ENCODE measurements around the gene GPR152.
"Not testable (repeated sequence)": the region's sequence is repeated elsewhere in the genome, so short reads cannot be mapped to it uniquely, and the experiment has no call there.

Gene GPR152

DNA sequence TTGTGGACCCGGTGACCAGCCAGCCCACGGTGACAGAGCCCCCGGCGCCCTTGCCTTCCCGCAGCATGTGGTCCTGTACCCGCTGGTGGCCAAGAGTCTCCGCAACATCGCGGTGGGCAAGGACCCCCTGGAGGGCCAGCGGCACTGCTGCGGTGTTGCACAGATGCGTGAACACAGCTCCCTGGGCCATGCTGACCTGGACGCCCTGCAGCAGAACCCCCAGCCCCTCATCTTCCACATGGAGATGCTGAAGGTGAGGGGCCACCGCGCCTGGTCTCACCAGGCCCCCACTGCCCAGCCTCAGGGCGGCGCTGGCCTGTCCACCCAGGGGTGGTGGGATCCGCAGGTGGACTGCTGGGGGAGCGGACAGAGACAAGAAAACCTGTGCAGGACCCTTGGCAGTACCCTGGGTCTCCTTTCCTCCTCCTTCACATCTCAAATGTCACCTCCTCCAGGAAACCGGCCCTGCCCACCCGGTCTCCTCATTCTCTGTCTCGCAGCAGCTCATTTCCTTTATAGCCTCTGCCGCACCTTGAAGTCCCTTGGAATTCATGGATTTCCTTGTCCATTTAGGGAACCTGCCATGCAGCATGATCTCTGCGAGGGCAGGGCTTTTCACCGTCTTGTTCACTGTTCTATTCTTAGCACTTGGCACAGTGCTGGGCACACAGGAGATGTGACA is 36.8 kb upstream of the GPR152 start:
- no peak for DNase-seq (ENCODE audit: low read depth)

DNA sequence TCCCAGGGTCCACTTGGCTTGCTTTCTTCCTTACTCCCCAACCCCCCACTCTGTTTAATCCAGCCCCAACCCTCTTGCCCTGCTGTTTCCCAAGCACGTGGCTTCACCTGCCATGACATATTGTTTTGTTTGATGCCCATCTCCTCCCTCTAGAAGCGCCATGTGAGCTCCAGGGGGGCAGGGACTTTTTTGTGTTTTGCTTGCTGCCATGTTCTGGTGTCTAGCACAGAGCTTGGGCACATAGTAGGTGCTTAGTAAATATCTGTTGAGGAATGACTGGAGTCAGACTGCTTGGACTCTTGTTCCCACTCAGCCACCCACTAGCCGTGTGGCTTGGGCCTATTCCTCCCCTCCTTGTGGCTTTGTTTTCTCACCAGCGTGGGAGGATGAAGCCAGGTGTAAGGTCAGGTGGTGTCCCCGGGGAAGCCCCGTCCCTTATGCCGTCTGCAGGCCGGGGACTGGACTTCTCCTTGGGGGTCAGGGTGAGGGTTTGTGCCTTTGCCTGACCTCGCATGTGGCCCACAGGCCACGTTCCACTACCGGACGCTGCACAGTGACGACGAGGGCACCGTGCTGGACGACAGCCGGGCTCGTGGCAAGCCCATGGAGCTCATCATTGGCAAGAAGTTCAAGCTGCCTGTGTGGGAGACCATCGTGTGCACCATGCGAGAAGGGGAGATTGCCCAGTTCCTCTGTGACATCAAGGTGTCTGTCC is 34.1 kb upstream of the GPR152 start:
- peak; percentile 29 for DNase-seq (ENCODE audit: low read depth)

DNA sequence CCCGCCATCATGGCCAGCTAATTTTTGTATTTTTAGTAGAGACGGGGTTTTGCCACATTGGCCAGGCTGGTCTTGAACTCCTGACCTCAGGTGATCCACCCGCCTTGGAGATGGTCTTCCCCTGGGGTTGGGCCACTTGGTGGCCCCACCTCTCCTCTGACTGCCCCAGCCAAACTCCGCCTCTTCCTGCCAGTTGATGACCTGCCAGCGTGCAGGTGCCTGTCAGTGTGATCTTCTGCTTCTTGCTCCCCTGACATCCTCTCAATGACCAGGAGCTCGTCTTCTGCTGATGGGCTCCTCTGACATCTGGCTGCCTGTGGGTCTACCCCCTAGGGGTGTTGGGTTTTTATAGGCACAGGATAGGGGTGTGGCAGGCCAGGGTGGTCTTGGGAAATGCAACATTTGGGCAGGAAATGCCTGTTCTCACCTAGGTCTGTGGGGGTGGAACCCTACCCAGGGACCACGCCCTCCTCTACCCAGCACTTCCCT is 33.4 kb upstream of the GPR152 start:
- peak; percentile 35 for DNase-seq (ENCODE audit: low read depth)

DNA sequence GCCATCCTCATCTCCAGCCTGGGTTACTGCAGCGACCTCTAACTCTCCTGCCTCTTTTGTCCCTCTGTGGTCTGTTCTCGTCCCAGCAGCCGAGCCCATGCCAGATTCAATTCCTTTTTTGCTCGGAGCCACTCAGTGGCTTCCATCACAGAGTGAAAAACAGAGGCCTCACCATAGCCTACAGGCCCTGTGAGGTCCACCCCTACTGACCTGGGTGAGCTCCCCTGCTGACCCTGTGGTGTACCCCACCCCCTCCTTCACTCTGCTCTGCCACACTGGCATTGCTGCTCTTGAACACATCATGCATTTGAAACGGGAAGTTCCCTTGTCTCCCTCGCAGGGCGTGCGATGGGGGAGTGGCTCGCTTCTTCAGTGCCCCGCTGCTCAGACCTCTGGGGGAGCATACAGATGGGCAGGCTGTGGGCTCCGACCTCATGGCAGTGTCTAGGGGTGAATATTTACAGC is 32.4 kb upstream of the GPR152 start:
- peak; percentile 67 for DNase-seq (ENCODE audit: low read depth)

DNA sequence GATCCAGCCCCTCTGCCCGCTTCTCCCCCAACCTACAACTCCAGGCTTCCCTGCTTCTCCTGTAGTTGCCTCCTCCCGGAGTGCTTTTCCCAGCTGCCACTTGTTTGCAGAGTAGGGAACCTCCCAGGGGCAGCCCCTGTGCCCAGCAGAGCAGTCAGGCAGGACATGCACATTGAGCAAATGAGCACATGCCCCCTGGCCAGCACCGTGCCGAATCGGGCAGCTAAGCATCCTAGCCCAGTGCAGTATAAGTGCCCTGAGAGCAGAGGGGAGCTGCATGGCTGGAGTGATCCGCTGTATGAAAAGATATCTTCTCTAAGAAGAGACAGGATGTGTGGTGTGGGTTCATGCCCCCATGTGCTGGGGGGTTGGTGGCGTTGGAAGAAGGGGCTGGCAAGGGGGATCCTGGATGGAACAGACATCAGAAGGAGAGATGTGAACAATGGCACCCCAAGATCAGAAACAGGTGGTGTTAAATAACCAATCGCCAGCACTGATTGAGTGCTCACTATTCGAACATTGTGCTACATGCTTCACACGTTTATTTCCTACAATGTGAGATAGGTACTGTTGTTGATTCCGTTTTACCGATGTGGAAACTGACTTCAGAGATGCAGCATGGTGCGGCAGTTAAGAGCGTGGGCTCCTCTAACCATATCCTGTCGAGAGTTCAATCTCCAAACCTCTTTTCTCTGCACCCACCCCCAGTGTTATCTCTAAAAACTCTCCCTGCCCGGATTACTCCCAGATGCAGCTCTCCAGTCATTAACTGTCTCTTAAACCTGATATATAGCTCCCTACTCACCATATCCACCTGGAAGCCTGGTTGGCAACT is 31.5 kb upstream of the GPR152 start:
- peak; percentile 30 for DNase-seq (ENCODE audit: low read depth)

DNA sequence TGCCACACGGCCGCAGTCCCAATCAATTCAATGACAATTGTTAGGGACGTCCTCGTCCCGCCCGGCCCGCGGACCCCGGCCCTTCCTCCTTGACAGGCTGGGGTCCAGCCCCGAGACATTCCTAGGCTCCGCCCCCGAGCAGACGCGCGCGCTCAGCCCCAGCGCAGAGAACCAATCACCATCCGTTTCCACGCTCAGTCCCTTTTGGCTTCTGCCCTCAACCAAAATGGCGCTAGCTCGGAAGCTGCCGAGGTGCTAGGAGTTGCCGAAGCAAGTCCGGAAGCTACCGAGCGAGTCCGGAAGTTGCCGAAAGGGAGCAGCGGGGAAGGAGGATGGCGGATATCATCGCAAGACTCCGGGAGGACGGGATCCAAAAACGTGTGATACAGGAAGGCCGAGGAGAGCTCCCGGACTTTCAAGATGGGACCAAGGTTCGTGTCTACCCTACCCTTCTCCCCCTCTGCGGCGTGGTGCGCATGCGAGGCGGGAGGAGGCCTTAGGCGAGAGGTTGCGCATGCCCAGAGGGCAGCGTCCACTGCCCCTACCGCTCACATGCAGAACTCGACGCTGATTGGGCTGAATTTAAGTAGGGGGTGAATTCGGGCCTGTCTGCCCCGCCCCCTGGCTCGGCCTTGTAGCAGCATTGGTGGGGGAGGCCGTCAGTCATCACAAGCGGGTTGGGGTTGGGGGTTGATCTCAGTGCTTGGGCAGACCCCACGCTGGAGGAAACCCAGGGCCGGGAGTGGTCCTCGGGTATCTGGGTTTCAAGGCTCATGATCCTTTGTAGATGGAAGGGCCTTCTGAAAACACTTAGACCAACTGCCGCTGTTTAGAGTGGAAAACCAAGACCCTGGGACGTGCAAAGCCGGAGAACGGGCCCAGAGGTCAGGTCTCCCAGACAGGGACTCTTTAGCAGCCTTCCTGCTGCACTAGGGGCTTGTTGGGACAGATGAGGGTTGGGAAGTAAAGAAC is 30.6 kb upstream of the GPR152 start, which contains the start of gene AIP:
AIP (plus strand) TSS at position 200 of the 972 bp plus-strand sequence; CDS start at position 333, 133 bp downstream.
- DNase-seq (ENCODE audit: low read depth): peak; percentile 96

DNA sequence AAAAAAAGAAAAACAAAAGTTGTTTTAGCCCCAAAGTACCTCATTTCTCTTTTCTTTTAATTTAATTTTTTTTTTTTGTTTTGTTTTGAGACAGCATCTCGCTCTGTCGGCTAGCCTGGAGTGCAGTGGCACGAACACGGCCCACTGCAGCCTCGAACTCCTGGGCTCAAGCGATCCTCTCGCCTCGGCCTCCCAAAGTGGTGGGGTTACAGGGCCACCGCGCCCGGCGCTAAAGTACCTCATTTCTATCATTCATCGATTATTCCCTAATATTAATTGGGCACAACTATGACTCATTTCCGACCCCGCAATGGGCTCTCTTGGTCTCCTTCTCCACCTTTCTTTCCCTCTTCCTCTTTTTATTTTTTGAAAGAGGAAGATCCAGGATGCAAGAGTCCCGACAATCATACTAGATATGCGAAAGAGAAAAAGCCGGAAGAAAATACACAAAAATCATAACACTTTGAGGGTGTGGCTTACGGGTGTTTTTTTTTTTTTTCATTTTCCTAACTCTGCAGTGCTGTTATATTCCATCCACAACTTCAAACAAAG is 29.8 kb upstream of the GPR152 start:
- no peak for DNase-seq (ENCODE audit: low read depth)

DNA sequence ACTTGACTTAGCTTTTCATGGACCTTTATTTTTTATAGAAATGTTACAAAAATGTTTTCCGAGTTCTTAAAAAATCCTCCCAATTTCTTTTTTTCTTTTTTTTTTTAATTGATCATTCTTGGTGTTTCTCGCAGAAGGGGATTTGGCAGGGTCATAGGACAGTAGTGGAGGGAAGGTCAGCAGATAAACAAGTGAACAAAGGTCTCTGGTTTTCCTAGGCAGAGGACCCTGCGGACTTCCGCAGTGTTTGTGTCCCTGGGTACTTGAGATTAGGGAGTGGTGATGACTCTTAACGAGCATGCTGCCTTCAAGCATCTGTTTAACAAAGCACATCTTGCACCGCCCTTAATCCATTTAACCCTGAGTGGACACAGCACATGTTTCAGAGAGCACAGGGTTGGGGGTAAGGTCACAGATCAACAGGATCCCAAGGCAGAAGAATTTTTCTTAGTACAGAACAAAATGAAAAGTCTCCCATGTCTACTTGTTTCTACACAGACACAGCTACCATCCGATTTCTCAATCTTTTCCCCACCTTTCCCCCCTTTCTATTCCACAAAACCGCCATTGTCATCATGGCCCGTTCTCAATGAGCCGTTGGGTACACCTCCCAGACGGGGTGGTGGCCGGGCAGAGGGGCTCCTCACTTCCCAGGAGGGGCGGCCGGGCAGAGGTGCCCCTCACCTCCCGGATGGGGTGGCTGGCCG is 25.0 kb upstream of the GPR152 start:
- not testable (repeated sequence) for DNase-seq (ENCODE audit: low read depth)

DNA sequence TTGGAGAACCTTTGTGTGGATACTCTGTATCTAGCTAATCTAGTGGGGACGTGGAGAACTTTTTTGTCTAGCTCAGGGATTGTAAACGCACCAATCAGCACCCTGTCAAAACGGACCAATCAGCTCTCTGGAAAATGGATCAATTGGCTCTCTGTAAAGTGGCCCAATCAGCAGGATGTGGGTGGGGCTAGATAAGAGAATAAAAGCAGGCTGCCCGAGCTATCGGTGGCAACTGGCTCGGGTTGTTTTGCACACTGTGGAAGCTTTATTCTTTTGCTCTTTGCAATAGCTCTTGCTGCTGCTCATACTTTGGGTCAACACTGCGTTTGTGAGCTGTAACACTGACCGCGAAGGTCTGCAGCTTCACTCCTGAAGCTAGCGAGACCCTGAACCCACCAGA is 24.2 kb upstream of the GPR152 start:
- DNase-seq (ENCODE audit: low read depth): not testable (repeated sequence)

DNA sequence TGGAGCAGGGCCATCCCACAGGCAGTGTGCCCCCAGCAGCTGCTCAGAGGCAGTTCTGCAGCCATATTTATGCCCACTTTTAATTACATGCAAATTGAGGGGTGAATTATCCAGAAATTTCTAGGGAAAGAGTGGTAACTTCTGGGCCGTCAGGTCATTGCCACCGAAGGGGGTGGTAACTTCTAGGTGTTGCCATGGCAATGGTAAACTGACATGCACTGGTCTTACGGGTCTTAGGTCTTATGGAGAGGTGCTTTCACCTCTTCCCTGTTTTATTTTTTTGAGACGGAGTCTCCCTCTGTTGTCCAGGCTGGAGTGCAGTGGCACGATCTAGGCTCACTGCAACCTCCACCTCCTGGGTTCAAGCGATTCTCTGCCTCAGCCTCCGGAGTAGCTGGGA is 20.4 kb upstream of the GPR152 start:
- DNase-seq (ENCODE audit: low read depth): no peak

DNA sequence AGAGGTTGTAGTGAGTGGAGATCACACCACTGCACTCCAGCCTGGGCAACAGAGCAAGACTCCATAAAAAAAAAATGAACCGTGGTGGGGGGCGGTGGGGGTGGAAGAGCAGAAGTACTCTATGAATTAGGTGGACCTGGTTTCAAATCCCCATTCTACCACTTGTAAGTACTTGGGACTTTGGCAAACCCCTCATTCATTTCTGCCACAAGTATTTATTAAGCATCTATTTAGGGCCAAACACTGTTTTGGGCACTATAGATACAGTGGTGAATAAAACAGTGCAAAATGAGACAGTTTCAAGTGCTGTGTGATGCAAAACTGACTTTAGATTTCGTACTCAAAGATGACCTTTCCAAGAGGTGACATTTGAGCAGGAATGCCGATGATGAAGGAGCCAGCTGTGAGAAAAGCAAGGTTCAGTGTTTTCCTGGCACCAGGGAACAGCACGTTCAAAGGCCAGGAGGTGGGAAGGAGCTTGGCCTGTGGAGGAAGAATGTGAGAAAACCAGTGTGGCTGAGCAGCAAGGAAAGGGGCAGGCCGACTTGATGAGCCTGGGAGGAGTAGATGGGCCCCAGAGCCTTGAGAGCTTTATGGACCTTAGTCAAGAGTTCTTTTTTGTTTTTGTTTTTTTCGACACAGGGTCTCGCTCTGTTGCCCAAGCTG is 17.9 kb upstream of the GPR152 start:
- DNase-seq (ENCODE audit: low read depth): no peak

DNA sequence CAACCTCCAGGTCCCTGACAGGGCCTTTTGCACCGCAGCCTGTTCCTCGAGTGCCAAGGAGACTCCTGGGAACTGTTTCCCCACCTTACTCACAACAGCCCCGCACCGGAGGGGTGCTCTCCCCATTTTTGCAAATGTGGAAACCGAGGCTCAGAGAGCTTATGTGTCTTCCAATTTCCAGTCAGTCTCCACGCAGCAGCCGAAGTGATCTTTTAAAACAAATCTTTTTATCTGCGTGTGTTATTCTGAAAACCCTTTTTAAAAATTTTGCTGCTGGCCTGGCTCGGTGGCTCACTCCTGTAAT is 16.9 kb upstream of the GPR152 start:
- DNase-seq (ENCODE audit: low read depth): no peak

DNA sequence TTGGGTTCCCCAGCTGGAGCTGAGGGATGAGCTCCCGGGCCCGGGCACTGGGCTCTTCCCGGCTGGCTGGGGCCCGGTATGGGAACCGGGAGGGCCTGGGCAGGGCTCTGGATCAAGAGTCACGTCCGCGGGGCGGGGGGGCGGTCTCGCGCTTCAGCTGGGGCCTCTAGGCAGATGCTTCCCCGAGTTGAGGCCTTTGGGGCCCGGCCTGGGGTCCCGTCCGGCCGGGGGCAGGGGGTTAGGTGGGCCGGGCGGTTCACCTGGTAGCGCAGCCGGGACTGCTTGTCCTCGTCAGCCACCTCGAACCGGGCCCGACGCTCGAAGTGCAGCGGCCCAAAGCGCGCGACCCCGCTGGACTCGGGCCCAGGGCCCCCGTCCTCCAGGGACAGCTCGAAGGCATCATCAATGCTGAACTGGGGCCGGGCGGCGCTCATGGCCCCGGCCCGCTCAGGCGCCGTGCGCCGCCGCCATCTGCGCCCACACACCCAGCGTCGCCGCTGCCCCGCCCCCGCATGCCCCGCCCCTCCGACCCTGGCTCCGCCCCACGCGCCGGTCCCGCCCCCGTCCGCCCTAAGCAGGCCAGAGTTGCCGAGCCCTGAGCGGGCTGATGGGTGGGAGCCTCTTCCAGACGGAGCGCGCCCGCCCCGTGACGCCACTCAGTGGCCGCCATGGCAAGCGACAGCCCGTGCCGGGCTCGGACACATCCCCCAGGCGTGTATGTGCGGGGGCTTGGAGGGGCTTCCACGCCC is 16.4 kb upstream of the GPR152 start, which contains the start of gene TMEM134:
TMEM134 (minus strand) TSS at position 493 of the 749 bp plus-strand sequence; CDS start at position 434, 59 bp downstream.
- DNase-seq (ENCODE audit: low read depth): peak; percentile 87

DNA sequence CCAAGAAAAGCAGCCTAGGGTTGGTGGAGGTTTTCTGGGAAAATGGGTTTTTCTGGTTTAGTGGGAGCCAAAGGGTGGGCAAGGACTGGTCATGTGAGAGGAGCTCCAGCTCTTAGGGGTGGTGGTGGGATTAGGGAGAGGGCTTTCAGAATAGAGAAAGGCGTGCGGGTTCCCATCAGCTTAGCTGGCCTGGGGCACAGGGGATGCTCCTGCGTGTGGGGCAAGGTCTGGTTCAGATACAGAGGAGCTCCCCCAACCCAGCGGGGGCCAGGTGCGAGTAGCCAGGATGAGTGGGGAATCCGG is 15.9 kb upstream of the GPR152 start:
- no peak for DNase-seq (ENCODE audit: low read depth)

DNA sequence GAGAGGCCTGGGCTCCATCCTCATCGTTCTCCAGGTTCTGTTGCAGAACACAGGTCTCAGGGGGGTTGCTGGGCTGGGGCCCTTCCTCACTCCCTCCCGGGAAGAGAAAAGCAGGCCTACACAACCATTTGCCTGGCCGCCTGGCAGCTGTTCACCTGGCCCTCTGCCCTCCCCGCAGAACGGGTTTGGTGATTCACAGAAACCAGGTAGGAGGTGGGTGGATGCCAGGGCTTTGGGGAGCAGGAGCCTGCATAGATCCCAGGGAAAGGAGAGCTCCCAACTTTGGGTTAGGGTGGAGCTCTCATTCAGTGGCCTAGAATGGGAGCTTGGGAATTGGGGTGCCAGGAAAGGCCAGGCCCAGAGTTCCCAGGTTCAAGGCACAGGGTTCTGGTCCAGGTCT is 15.5 kb upstream of the GPR152 start:
- no peak for DNase-seq (ENCODE audit: low read depth)

DNA sequence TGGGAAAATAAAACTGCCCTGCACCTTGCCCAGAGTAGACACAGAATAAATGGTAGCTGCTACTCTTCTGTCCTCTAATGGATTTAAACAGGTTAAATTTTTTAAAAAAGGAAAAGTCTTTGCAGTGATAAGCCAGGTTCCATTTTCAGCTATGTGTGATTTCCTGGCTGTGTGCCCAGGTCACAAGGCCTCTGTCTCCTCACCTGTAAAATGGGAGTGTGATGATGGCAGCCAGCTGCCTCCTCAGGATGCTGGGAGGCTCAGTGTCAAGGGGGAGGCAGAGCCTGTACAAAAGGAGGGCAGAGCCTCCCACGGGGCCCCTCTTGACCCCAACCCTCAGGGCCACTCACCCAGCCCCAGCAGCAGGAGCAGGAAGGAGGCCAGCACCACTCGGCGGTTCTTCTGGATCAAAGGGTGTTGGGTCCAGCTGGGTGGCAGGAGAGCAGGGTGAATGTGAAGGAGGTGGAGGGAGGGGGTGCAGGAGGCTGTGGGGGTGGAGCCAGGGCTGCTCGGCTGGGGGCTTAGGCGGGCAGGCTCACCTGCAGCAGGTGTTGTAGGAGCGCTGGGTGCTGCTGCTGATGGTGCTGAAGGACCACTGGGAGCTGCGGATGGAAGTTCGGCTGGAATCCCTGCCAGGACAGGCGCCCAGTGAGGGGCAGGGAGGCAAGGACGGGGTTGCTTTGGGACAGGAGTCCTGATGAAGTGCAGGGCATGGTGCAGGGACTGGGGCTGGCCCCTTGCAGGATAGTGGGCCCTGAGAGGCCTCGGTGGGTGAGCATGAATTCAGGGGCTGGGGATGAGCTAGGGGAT is 14.6 kb upstream of the GPR152 start:
- no peak for DNase-seq (ENCODE audit: low read depth)

DNA sequence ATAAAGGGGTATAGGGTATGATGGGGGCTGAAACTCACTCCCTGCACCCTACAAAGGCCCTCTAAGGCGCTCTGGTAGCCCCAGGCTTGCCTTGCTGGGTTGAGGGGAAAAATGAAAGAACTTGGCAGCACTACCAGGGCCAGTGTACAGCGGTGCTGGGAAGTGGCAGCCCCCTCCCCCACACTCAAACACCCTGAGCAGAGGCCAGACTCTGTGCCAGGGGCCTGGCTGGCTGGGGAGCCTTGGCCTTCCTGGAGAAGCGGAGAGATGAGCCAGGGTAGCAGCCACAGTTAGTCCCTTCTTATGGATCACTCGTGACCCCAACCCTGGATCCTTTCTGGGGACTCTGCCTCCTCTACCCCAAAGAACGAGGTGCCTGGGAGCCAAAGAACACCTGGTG is 13.8 kb upstream of the GPR152 start:
- no peak for DNase-seq (ENCODE audit: low read depth)

DNA sequence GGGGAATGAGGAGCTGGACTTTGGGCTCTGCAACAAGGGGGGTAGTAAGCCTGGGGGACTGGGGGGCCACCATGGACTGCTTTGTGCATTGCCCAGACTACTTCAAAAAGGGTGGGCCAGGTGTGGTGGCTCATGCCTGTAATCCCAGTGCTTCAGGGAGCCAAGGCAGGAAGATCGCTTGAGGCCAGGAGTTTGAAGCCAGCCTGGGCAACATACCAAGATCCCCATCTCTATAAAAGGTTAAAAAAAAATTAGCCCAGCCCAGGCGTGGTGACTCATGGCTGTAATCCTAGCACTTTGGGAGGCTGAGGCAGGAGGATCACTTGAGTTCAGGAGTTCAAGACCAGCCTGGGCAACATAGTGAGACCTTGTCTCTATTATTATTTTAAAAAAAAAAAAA is 13.0 kb upstream of the GPR152 start:
- DNase-seq (ENCODE audit: low read depth): not testable (repeated sequence)

DNA sequence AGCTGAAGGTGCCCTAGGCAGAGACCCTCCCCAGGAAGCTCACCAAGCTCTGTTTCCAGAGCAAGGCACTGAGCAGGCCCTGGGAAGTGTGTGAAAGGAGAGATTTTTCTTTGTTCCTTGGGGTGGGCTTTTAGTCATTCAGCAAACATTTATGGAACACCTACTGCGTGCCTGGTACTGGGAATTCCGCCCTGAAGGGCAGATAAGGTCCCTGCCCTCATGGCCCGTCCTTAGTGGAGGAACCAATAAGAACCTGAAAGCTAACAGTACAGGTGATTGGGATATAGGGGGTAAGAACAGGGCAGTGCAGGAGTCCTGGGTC is 12.6 kb upstream of the GPR152 start:
- no peak for DNase-seq (ENCODE audit: low read depth)
